GM21381 (cell line): ENCODE data around the gene LRP11.
"Not testable (repeated sequence)": the region's sequence is repeated elsewhere in the genome, so short reads cannot be mapped to it uniquely, and the experiment has no call there.

Experiments used
- ATAC-seq: cut with Tn5 transposase; IDR thresholded peaks from one replicate; pipeline ENCODE4 v1.9.1; 2021; ENCODE audit warnings: mild to moderate bottlenecking, moderate library complexity; ENCODE audit not compliant: unreplicated experiment

LRP11 gene

DNA sequence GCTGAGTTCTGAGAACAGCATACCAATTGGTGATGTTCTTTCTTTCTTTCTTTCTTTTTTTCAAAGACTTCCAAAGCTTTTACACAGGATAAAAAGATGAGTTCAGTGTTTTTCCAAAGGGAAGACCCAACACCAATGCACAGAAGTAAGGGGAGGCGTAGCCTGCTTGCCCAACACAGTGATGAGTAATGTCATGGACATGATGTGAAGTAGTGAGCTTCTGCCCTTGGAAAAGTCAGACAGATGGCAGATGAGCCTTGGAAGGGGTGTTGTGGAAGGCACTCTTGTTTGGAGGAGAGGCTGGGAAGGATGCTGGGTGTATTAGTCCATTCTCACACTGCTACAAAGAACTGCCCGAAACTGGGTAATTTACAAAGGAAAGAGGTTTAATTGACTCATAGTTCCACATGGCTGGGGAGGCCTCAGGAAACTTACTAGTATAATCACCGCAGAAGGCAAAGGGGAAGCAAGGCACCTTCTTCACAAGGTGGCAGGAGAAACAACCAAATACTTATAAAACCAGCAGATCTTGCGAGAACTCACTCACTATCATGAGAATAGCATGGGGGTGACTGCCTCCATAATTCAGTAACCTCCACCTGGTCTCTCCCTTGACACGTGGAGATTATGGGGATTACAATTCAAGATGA lies 12.6 kb downstream of the LRP11 start:
- no peak for ATAC-seq

DNA sequence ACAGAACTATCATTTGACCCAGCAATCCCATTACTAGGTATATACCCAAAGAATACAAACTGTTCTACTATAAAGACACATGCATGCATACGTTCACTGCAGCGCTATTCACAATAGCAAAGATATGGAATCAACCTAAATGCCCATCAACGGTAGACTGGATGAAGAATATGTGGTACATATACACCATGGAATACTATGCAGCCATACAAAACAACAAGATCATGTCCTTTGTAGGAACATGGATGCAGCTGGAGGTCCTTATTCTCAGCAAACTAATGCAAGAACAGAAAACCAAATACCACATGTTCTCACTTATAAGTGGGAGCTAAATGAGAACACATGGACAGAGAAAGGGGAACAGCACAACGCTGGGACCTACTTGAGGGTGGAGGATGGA lies 15.8 kb downstream of the LRP11 start:
- ATAC-seq, result not testable (repeated sequence)

DNA sequence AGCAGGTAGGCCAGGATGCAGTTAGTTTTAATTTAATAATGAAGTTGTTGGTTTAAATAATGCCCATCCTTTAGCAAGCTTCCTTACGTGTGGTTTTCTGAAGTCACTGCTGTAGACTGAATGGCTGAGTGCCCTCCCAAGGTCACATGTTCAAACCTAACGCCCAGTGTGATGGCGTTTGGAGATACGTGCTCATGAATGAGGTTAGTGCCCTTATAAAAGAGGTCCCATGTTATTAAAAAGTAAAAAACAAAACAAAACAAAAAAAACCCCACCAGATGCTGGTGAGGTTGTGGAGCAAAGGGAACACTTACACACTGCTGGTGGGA lies 16.3 kb downstream of the LRP11 start:
- ATAC-seq, result no peak

DNA sequence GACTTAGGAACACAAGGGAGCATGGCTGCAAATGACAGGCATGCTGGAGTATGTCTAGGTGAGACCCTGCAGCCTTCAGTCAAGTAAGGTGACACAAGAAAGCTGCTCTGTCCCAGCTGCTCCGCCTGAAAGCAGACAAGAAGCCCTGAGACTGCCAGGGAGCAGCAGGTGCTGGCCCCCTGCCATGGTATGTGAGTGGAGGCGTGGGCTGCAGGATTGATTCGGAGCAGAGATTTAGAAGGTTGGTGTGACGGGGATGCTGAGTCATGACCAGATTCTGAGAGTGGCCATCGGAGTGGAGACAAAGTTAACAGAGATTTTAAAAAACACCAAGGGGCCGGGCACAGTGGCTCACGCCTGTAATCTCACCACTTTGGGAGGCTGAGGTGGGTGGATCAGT lies 17.8 kb downstream of the LRP11 start:
- no peak for ATAC-seq

DNA sequence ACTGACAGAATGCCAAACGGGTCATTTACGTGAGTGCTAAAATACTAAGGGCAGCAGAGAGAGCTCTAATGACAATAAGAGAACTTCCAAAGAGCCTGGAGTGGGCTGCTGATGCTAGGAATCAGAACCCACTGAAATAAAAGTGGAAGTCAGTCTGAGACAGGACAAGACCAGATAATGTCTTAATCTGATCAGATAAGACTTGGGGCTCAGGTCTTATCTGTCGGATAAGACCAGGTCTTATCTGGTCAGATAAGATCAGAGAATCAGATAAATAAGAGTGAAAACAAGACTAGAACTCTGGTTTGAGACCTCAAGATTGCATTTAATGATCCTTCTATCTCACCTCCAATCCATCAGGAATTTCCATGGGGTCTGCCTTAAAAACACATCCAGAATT lies 18.6 kb downstream of the LRP11 start:
- ATAC-seq, result no peak

DNA sequence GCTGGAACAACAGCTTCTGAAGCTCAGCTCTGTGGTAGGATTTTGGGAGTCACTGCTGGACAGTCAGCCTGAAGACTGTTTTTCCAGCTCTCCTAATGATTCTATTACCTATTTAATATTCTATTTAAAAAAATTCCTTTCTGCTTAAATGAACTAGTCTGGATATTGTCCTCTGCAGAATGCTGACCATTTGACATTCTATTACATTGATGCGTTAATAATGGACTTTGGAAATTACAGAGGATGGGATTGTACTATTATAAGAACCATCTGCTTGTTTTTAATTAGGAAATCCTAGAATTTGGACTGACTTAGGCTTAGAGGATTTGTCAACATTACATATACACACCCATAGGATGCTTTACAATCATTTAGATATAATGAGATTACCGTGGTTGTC lies 19.7 kb downstream of the LRP11 start:
- ATAC-seq, result no peak

DNA sequence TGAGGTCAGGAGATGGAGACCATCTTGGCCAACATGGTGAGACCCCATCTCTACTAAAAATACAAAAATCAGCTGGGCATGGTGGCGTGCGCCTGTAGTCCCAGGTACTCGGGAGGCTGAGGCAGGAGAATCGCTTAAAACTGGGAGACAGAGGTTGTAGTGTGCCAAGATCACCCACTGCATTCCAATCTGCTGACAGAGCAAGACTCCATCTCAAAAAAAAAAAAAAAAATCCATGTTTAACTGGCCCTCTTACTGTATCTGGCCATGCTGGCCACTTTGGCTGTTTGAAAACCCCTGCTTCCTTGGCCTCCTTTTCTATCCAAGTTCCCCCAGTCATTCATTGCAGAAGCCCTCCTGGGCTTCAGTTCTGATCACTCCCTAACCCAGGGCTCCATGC lies 20.1 kb downstream of the LRP11 start:
- not testable (repeated sequence) for ATAC-seq

DNA sequence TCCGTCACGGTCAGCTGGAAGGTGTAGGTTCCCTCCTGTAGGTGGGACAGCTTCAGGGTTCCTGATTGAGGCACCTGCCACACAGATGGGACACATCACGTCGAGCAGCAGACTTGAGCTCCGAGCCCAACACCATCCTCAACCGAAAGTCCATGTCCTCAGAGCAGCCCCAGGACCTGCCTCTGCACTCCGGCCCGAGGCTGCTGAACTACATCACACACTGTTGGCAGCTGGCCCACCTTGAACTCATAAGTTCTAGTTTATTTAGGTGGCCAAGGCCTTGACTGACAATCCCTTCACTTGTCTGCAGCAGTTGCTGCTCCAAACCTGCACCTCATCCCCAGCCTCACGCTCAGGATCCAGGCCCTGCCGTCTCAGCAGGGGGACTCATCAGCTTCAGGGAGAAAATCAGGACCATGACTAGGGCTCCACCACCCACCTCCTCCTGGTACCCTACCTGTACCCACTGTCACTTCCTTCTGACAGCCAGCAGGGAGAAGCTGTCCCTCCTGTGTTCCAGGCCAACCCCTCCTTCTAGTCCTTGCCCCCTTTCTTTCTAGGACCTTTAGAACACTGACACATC lies 21.0 kb downstream of the LRP11 start:
- no peak for ATAC-seq

DNA sequence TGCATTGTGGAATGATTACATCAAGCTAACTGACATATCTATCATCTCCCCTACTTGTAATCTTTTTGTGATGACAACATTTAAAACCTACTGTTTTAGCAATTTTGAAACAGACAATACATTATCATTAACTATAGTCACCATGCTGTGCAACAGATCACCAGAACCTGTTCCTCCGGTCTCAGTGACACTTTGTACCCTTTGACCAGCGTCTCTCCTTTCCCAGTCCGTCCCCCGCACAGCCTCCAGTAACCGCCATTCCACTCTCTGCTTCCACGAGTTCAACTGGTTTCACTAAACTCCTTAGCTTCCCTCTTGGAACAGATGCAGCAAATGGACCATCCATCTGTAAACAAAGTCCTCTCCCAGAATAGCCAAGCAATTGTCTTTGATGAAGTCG lies 21.8 kb downstream of the LRP11 start:
- no peak for ATAC-seq

DNA sequence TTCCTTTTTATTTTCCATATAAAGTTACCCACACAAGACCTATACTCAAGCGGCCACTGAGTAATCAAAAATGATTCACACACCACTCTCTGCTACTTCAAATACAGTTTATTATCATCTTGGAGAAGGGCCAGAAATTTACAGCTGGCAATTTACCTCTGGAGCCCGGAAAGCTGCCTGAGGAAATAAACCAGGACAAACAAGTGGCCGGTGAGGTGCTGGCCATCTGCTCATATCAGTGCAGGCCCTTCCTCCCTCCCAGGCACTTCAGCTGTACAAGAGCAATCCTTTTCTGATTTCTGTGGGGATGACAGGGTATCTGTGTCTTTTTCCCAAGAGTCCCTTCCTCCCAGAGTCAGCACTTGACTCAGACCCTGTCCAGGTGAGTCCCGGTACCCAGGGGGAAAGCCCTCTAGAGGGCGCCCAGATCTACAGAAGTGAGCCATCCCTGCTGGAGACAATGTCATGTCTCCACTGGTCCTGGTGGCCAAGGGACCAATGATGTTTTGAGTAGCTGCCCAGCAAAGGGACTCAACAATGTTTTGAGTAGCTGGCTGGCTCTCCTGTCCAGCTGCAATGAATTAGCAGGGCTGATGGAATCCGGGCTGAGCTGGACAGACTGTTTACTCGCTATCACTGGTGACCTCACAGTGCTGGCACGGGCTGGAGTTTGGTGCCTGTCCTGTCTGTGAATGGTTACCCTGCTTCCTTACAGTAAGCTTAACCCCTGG lies 23.6 kb downstream of the LRP11 start:
- no peak for ATAC-seq

DNA sequence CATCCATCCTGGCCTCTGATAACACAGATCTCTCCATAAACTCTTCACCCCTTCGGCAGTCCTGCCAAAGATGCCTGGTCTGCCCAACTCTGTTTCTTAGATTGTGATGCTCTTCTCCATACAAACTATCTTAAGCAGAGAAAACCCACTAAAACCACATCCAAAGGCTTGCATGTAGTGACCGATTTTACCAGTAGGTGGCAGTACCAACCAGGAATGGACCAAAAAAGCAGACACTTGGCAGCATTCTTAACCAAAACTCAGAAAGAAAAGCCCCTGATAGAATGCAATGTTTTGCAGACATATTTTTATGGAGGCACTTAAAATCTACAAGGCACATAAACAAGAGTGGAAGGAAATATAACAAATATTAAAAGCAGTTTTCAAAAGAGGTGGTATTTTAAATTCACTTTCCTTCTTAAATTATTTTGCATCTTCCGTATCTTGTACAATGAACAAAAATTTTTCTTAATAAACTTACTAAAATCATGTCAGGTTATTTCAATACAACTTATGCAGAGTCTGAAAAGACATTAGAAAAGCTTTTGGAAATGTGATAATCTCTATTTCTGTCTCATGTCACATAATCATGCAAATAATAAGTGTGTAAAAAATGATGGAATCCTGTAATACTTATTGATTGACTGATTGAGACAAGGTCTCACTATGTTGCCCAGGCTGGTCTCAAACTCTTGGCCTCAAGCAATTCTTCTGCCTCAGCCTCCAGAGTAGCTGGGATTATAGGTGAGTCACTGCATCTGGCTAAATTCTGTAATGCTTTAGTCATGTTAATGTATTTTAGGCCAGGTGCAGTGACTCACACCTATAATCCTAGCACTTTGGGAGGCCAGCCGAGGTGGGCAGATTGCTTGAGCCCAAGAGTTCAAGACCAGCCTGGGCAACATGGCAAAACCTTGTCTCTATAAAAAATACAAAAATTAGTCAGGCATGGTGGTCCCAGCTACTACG lies 29.4 kb downstream of the LRP11 start:
- ATAC-seq, result no peak

DNA sequence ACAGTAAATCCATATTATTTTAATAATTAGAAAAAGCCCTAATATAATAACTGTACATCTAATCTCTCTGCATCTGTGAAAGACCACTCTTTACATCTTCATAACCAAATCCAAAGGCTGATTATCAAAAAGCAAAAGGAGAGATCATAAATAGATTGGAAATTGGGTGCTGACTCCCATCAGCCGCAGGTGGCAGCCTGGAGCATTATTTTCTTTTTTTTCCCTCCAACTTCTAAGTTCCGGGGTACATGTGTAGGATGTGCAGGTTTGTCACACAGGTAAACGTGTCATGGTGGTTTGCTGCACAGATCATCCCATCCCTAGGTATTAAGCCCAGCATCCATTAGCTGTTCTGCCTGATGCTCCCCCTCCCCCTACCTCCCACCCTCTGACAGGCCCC lies 30.5 kb downstream of the LRP11 start:
- ATAC-seq, result no peak

DNA sequence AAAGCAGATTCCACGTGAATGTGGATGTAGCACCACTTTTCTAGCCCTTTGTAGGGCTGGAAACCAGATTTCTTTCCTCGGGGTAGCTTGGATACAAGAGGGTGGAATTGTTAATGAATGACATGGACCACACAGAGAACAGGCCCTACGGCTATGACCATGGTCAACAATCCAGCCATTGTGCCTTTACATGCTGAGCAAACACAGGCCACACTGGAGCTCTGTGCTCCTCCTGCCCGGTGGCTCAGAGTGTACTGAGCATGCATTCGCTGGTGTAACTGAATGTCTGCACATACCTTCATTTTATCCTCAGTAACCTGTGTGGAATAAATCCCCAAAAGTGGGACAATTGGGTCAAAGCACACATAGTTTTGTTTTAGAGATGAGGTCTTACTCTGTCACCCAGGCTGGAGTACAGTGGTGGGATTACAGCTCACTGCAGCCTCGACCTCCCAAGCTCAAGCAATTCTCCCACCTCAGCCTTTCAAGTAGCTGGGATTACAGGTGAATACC lies 32.8 kb downstream of the LRP11 start:
- ATAC-seq, result no peak

DNA sequence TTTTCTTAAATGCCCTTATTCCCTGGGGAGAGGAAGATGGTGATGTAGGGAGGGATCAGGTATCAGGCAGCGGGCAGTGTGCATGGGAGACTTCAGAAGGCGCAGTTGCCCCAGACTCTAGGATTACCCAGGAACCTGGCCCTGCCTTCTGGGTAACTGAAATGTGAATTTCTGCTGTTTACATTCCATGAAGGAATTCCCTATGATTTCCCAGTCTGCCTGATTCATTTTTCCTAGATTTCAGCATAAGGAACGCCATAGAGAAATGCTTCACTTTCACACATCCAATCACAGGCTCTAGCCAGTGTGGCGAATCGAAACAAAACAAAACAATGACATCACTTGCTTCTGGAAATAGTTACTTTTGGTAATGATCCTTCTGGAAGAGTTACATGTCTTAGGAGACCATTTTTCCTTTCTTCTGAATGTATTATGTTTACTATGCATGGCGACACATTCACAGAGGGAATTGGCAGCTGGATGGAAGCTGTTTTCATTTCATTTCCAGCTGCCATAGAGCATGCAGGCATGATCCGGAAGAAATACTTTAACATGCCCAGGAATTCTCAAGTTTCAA lies 33.3 kb downstream of the LRP11 start:
- no peak for ATAC-seq

DNA sequence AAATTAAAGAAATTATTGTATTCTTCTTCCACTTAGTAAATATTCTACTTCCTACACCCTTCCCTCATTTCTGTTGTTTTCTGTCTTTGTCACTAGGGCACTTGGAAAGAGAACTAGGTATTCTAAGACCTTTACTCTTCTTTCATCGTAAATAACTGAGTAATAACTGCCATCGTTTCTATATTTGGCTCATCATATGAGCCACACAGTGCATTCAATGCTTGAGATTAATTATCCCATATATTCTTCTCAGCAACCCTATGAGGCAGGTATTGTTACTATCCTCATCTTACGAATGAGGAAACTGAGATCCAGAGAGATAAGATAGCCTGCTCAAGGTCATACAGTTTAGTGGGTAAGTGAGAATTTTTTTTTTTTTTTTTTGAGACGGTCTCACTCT lies 38.9 kb downstream of the LRP11 start:
- ATAC-seq, result no peak

DNA sequence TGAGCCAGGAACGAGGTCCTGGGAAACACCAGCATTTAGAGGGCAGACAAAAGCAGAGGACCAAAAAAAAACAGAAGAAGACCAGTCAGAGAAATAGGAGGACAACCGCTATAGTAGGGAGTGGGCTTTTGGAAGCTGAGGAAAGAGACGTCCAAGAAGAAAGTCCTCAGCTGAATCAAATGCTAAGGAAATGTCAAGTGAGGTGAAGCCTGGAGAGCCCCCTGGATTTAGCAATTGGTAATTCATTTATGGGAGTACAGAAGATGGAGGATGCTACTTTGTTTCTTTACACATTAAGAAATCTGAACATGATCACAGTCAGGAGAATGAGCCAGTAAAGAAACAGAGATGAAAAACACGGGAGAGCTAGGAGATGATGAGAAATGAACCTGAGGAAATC lies 41.1 kb downstream of the LRP11 start:
- no peak for ATAC-seq

DNA sequence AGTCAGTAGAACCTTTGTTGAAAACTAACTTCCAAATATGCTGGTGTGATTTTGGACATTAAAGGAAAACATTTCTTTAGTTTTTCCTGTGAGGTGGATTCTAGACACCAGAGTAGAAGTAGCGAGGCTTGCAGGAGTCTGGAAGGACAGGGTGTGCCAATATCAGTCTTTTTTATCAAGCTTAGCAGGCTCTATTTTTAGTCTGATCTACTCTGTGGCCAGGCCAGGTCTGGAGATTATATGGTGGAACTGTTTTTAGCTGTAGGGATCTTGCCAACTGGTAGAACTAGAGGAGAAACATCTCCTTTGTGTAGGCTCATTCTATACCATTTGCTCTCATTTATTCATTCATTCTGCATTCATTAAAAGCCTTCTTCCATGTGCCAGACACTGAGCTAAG lies 42.7 kb downstream of the LRP11 start:
- no peak for ATAC-seq

DNA sequence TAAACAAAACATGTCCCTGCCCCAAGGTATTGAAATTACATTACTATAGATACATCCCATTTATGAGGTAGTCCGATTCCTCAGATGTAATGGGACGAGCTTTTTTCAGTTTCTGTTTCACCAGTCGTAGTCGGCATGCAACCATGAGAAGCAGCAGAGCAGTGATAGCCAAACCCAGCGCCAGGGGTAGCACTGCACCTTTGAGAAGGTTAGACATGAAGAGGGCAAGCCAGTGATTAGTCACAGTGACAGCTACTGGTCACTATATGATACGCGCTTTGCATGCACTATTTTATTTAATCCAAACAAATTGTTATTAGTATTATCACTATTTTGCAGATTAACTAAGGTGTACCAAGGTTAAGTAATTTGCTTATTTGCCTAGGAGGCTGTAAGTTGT lies 43.7 kb downstream of the LRP11 start:
- ATAC-seq, result no peak

DNA sequence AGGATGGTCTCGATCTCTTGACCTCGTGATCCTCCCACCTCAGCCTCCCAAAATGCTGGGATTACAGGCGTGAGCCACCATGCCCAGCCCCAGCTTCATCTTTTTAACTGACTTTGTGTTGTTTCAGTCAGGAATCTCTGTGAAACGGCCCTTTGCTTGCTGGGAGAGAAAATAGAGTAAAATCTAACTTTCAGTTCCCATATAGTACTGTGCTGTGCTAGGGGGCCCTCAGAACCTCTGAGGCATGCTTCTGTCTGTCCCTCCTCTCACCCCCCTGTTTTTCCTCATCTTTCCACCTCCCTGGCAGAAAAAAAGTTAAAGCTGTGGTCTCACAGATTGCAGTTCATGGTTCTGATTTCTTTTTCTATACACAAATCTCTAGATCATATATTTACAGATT lies 48.4 kb downstream of the LRP11 start:
- no peak for ATAC-seq

DNA sequence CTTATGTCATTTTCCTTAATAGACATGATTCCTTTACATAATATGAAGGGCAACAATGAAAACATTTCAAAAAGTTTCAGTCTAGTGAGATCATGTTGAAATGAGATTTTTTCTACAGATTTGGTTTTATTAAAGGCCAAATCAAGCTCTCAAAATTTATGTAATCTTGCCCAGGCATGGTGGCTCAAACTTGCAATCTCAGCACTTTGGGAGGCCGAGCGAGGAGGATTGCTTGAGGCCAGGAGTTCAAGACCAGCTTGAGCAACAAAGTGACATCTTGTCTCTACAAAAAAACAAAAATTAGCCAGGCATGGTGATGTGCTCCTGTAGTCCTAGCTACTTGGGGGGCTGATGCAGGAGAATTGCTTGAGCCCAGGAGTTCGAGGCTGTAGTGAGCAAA lies 50.8 kb downstream of the LRP11 start:
- no peak for ATAC-seq

DNA sequence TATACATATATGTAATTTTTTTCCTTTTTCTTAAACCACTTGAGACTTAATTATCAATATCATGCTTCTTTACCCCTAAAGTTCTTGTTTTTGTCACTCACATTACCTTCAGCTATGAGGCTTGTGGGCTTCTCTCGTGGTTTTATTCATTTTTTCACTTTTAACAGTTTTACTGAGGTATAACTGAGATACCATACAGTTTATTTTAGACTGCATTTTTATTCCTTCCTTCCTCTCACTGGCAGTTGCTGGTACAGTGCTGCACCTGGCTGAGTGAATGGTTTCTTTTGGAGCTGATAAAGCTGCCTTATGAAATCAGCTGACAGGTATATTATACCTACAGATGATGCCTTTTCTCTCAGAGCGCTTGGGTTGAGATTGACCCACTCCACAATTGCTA lies 54.4 kb downstream of the LRP11 start:
- no peak for ATAC-seq
